Left lung (tissue), 10 donors: ENCODE measurements around the gene RAVER1. TPM values are rescaled to one million over a fixed set of nuclear protein-coding genes. Genes with fewer than 3 reads are reported as not detected.

Source experiments
- ATAC-seq: fragments of 200-7000 bp; cut with Tn5 transposase; one replicate; pipeline ENCODE4 v1.9.1; 2020; ENCODE audit warnings: moderate library complexity
- DNase-seq, 4 donors: peaks; one replicate each; pipeline ENCODE4 v3.0.0-alpha.2; 2013 to 2020
- H3K27ac ChIP-seq, 2 donors: fragments of 200-600 bp; sonication (generic) in 1 of 2; one replicate each; pipeline versions ENCODE4 v1.5.0 to v1.8.0; 2020 to 2021
- H3K27me3 ChIP-seq, 2 donors: fragments of 200-600 bp; sonication (generic) in 1 of 2; one replicate each; pipeline versions ENCODE4 v1.5.0 to v1.8.0; 2020 to 2021
- H3K36me3 ChIP-seq, 2 donors: fragments of 200-600 bp; sonication (generic) in 1 of 2; one replicate each; pipeline versions ENCODE4 v1.5.0 to v1.8.0; 2020 to 2021
- H3K4me1 ChIP-seq, 2 donors: fragments of 200-600 bp; one replicate each; pipeline ENCODE4 v1.8.0; 2021
- H3K4me3 ChIP-seq, 2 donors: fragments of 200-600 bp; sonication (generic) in 1 of 2; one replicate each; pipeline versions ENCODE4 v1.5.0 to v1.8.0; 2020 to 2021; ENCODE audit warnings: mild to moderate bottlenecking in 1 of 2
- H3K9me3 ChIP-seq, 2 donors: fragments of 200-600 bp; sonication (generic) in 1 of 2; one replicate each; pipeline versions ENCODE4 v1.5.0 to v1.8.0; 2020 to 2021
- CTCF ChIP-seq, 2 donors: fragments of 200-600 bp; sonication (generic) in 1 of 2; IDR thresholded peaks; one replicate each; pipeline versions ENCODE4 v1.5.0 to v1.8.0; 2021; ENCODE audit warnings: antibody characterized with exemption in 2 of 2
- intact Hi-C, 2 donors: fragments of 100-400 bp; cut with DNase I; formaldehyde crosslinking; loops; one replicate each; pipeline versions ENCODE4 v1.11.2 to v1.14.2; 2022
- polyA plus RNA-seq, 6 donors: library from polyadenylated mRNA; unstranded; fragments of 120-200 nt; gene quantifications; one replicate each; pipeline ENCODE4 v1.2.1, GENCODE V29; 2013; ENCODE audit not compliant: insufficient read length in 6 of 6
- total RNA-seq, 2 donors: library from RNA; stranded (reverse); fragmentation: NEBNext Ultra II Directional; extraction: Animal tissue kit (Norgen Biotek cat#: 25700); gene quantifications; one replicate each; pipeline ENCODE4 v1.2.1, GENCODE V29; 2021
- donor health status: DM: no; HTN: yes; CAD: no.
- donor health status: DM: no; HTN: no; CAD: no.

RAVER1 gene
- total and polyA plus RNA-seq, 8 donors: 21.6 to 39.0 (median 29.7) TPM

- intact Hi-C loops: no loop called here
- no peak for TF ChIP-seq CTCF (IDR thresholded peaks at IDR 0.05)
- Histone ChIP-seq H3K36me3 (peaks cover 0 to 13% of the 10 kb centered on the region in 2 donors), H3K4me1 (peaks cover 10 to 74% of the 10 kb centered on the region in 2 donors), H3K9me3 (no peaks in the 10 kb centered on the region), H3K4me3 (no peak overlapping the region), H3K27ac (peak overlapping the region in 1 of 2 donors; percentile 87), H3K27me3 (no peaks in the 10 kb centered on the region)
- DNase-seq: no peak
- no peak for ATAC-seq
Measured at GRCh38 chr19:10335352-10335985, 2.1 kb upstream of the RAVER1 start.

DNA sequence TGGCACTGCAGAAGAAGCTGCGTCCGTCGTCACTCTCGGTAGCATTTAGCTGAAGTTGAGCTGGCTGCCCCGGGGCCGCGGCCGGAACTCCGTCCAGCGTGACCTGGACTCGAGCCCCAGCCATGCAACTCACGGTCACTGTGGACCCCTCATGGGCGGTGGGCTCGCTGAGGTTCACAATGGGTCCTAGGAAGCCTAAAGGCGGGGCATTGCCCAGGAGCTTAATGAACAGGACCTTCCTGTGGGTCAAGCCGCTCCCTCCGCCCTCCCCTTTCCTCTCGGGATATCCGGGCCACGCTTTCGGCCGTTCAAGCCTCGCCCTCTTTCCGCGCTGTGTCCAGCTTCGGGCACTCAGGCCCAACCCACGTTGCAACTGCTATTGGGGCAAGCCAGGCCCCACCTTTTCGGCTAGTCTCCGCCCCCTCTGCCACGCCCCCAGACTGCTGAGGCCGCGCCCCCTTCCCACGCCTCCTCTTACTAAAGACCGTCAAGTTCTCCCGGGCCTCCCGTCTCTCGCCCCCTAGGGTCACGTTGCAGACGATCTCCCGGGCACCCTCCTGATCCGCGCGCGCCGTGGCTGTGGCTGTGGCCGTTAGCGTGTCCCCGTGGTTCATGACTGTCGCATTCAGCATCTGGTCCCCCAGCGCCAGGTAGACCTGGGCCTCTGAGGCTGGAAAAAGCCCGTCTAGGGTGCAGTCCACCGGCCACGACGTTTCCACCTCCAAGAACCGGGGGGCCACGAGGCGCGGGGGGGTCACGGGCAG, 1.4 kb upstream of the RAVER1 start:
- ATAC-seq: peak; percentile 85
- DNase-seq: peak; percentile 87 to 95 (median 94)
- peaks cover 0 to 20% of the 10 kb centered on the region in 2 donors for H3K36me3 ChIP-seq
- H3K27ac ChIP-seq: peak overlapping the region; percentile 87
- intact Hi-C loops: no loop called here
- H3K4me1 ChIP-seq: peaks cover 10 to 70% of the 10 kb centered on the region in 2 donors
- no peaks in the 10 kb centered on the region for H3K9me3 ChIP-seq
- peak overlapping the region; percentile 71 to 82 for H3K4me3 ChIP-seq
- no peak for TF ChIP-seq CTCF (IDR thresholded peaks at IDR 0.05)
- H3K27me3 ChIP-seq: no peaks in the 10 kb centered on the region

GRCh38 chr19:10333758-10334587, 644 bp upstream of the RAVER1 start:
- peaks cover 0 to 28% of the 10 kb centered on the region in 2 donors for H3K36me3 ChIP-seq
- H3K27ac ChIP-seq: peak overlapping the region; percentile 87
- peak overlapping the region; percentile 71 to 82 for H3K4me3 ChIP-seq
- H3K4me1 ChIP-seq: peaks cover 10 to 62% of the 10 kb centered on the region in 2 donors
- intact Hi-C loops: no loop called here
- H3K9me3 ChIP-seq: no peaks in the 10 kb centered on the region
- no peaks in the 10 kb centered on the region for H3K27me3 ChIP-seq
- TF ChIP-seq CTCF (IDR thresholded peaks at IDR 0.05): no peak
- peak; percentile 1 for ATAC-seq
- no peak for DNase-seq

DNA sequence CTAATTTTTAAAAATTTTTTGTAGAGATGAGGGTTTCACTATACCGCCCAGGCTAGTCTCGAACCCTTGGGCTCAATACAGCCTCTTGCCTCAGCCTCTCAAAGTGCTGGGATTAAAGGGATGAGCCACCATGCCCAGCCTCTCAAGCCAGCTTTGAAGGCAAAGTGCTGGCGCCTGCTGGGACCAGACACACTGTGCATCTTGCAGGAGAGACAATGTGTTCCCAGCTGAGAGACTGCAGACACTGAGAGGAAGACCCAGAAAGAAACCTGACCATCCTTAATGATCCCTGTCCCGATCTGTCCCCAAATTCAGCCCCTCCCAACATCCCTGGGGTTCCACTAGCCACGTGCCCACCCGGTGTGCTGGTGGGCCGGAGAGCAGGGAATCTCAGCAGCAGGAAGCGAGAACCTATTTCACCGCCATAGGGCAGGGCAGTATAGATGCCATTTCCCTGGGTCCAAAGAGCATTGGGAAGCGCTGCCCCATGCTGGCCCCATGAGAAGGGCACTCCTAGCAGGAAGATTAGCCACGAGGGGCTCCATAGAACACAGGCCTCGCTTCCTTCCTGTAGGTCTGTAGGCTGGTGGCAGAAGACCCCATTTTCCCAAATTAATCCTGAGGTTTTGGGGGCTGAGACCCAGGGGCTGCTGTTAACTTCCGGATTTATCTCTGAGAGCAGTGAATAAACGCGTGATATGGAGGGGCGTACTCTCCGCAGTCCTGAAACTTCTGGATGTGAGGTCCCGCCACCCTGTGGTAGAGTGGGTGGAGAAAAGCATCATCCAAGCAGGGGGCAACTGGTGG, 968 bp downstream of the RAVER1 start:
- Histone ChIP-seq H3K4me3 (peak overlapping the region; percentile 71 to 82), H3K9me3 (no peaks in the 10 kb centered on the region), H3K4me1 (peaks cover 10 to 47% of the 10 kb centered on the region in 2 donors), H3K27me3 (no peaks in the 10 kb centered on the region), H3K36me3 (peaks cover 0 to 44% of the 10 kb centered on the region in 2 donors), H3K27ac (peak overlapping the region; percentile 87)
- ATAC-seq: no peak
- no peak for DNase-seq
- intact Hi-C loops: no loop called here
- no peak for TF ChIP-seq CTCF (IDR thresholded peaks at IDR 0.05)
